GM12801 (cell line): ENCODE results near the gene CHTF18.

Source experiments
- TF ChIP-seq, protein P1 (sequence below): IDR thresholded peaks from one replicate; pipeline ENCODE4 v1.5.1; 2011; ENCODE audit warnings: control low read depth; ENCODE audit not compliant: insufficient read length; ENCODE audit errors: extremely low read depth

The CHTF18 gene

DNA sequence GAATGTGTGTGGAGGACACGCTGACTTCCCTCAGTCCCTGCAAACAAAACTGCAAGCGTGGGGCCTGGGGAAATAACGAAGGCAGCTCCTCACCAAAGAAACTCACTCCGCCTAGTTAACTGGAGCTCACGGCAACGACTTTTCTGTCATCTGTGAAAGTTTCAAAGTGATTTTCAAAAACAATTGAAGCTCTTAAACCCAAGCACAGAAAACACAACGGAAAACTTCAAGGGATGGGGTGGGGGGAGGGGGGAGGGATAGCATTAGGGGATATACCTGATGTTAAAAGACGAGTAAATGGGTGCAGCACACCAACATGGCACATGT, 15.3 kb downstream of the CHTF18 start:
- TF ChIP-seq, protein P1, sequence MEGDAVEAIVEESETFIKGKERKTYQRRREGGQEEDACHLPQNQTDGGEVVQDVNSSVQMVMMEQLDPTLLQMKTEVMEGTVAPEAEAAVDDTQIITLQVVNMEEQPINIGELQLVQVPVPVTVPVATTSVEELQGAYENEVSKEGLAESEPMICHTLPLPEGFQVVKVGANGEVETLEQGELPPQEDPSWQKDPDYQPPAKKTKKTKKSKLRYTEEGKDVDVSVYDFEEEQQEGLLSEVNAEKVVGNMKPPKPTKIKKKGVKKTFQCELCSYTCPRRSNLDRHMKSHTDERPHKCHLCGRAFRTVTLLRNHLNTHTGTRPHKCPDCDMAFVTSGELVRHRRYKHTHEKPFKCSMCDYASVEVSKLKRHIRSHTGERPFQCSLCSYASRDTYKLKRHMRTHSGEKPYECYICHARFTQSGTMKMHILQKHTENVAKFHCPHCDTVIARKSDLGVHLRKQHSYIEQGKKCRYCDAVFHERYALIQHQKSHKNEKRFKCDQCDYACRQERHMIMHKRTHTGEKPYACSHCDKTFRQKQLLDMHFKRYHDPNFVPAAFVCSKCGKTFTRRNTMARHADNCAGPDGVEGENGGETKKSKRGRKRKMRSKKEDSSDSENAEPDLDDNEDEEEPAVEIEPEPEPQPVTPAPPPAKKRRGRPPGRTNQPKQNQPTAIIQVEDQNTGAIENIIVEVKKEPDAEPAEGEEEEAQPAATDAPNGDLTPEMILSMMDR, result no peak

- TF ChIP-seq, protein P1, result no peak
These were observed 16.0 kb downstream of the CHTF18 start for GRCh38 chr16:804193-805048.

DNA sequence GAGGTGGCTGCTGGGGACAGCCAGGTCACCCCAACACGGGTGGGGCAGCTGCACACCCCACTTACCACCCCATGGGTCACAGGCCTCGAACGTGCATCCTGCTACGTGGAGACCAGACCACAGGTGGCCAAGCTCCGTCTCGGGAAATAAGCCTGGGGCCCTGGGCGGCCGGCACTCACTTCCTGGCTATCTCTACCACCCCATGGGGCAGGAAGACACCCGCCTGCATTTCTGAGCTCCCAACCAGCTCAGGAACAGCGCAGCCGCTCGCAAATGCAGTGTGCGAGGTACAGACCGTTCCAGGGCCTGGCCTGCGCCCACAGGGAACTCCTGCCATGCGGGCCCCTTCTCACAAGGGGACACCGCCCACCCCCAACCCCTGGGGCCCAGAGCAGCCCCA, 17.1 kb downstream of the CHTF18 start:
- TF ChIP-seq, protein P1, result no peak

- TF ChIP-seq, protein P1, result no peak
These were observed 19.1 kb downstream of the CHTF18 start for GRCh38 chr16:807347-808084.

DNA sequence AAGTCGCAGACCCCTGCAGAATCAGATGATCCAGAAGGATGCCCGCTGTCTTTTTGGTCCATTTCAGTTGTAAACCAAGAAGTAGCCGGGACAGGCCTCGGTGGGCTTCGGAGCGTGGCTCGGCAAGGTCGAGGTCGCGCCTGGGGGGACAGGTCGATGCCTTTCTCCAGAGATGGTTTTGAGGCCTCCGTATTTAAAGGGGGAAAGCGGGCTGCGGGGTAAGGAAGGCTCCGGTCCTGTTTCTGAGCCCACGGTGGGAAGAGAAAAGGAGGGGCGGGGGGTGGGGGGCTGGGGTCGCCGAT, 19.6 kb downstream of the CHTF18 start:
- TF ChIP-seq, protein P1, result no peak

GRCh38 chr16:813204-813915, 24.9 kb downstream of the CHTF18 start:
- TF ChIP-seq, protein P1, result no peak

GRCh38 chr16:813916-814412, 25.5 kb downstream of the CHTF18 start:
- TF ChIP-seq, protein P1, result no peak
